Kidney epithelial cell (primary cell): ENCODE measurements around the gene CCHCR1. TPM values are rescaled to one million over a fixed set of nuclear protein-coding genes. Genes with fewer than 3 reads are reported as not detected.
A peak's percentile ranks its signal among the peaks of the same experiment; 100 is the strongest.

ENCODE experiments used
- DNase-seq: peaks from one replicate; pipeline ENCODE4 v3.0.0-alpha.2; 2010; ENCODE audit warnings: low read depth
- H3K27me3 ChIP-seq: 2 replicates; pipeline ENCODE4 v1.6.0; 2011; ENCODE audit warnings: low read length; ENCODE audit not compliant: control insufficient read depth, insufficient read depth
- H3K36me3 ChIP-seq: 2 replicates; pipeline ENCODE4 v1.5.1; 2011; ENCODE audit warnings: low read length; ENCODE audit not compliant: control insufficient read depth, insufficient read depth
- H3K4me3 ChIP-seq: 2 replicates; pipeline ENCODE4 v1.5.1; 2011; ENCODE audit warnings: low read depth, mild to moderate bottlenecking, control low read depth, low read length
- total RNA-seq: library from RNA; depleted of rRNA; stranded (reverse); fragments of >200 nt; gene quantifications from 2 replicates; pipeline ENCODE4 v1.2.3, GENCODE V29; 2015
- TF ChIP-seq, protein P1 (sequence below): IDR thresholded peaks from 2 replicates; pipeline ENCODE4 v1.5.1; 2011; ENCODE audit warnings: mild to moderate bottlenecking, moderate library complexity, low read length, control low read depth, inconsistent platforms; ENCODE audit not compliant: insufficient read depth, poor library complexity, severe bottlenecking

CCHCR1 gene
- total RNA-seq, 1 donor from 2014 or later, result 20.2 TPM

DNA sequence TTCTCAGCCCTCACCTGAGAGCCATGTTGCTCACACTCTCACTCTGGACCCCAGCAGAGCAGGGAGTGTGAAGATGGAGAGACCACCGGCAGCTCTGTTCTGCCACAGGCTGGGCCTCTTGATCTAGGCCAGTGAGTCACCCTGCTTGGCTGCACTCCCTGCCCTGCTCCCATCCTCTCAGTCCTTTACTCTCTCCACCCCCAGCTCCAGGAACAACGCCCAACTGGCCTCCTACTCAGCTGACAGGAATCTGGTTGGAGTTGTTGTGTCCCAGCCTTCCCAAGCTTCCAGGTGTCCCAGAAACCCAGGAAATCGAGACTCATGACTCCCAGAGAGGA lies 43.1 kb downstream of the CCHCR1 start, which contains the start of gene PSORS1C1:
Gene PSORS1C1 (plus strand): TSS at position 260 of the 338 bp plus-strand sequence. CDS start 14,833 bp downstream, outside the sequence.
- H3K27me3 ChIP-seq, result no peaks in the 10 kb centered on the region
- TF ChIP-seq, protein P1, sequence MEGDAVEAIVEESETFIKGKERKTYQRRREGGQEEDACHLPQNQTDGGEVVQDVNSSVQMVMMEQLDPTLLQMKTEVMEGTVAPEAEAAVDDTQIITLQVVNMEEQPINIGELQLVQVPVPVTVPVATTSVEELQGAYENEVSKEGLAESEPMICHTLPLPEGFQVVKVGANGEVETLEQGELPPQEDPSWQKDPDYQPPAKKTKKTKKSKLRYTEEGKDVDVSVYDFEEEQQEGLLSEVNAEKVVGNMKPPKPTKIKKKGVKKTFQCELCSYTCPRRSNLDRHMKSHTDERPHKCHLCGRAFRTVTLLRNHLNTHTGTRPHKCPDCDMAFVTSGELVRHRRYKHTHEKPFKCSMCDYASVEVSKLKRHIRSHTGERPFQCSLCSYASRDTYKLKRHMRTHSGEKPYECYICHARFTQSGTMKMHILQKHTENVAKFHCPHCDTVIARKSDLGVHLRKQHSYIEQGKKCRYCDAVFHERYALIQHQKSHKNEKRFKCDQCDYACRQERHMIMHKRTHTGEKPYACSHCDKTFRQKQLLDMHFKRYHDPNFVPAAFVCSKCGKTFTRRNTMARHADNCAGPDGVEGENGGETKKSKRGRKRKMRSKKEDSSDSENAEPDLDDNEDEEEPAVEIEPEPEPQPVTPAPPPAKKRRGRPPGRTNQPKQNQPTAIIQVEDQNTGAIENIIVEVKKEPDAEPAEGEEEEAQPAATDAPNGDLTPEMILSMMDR, result no peak
- no peaks in the 10 kb centered on the region for H3K36me3 ChIP-seq
- DNase-seq, result peak; percentile 90
- peak within 1 kb of the TSS; percentile 10 for H3K4me3 ChIP-seq

DNA sequence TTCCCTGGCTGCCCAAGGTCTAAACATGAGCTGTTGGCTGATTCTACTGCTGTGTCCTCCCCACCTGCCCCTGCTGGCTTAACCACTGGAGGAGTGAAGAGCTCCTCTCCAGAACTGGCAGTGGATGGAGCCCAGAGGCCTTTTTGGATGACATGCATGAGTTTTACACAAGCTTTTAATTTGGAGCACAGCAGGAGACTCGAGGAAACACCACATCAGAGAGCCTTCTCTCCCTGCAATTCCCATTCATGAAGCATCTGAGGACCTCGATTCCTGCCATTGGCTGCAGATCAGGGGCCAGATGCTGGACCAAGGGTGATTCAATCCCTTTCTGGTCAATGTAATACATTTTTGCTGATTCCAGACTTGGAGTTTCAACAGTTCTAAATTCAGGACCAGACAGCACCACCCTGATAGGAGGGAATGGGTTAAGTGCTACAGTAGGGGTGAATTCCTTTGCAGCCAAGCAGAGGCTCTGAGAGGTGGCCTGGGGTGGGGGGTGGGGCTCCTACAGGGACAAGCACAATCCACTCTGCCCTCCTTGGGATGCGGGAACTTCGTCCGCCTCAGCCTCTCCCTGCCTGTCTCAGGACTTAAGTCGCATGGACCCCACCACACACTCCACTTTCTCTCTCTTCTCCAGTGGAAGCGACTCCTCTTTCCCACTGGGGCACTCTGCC lies 43.6 kb downstream of the CCHCR1 start:
- H3K4me3 ChIP-seq, result no peak overlapping the region
- DNase-seq, result no peak
- H3K27me3 ChIP-seq, result no peaks in the 10 kb centered on the region
- TF ChIP-seq, protein P1, result no peak
- no peaks in the 10 kb centered on the region for H3K36me3 ChIP-seq

- TF ChIP-seq, protein P1, result no peak
- H3K4me3 ChIP-seq, result no peak within 1 kb of the TSS
- no peaks in the 10 kb centered on the region for H3K36me3 ChIP-seq
These were observed 45.1 kb downstream of the CCHCR1 start, which contains the start of gene C6orf15 for GRCh38 chr6:31112478-31112877. Gene C6orf15, minus strand, starts transcription at chr6:31112575. Its CDS starts 20 bp downstream, at chr6:31112555.

DNA sequence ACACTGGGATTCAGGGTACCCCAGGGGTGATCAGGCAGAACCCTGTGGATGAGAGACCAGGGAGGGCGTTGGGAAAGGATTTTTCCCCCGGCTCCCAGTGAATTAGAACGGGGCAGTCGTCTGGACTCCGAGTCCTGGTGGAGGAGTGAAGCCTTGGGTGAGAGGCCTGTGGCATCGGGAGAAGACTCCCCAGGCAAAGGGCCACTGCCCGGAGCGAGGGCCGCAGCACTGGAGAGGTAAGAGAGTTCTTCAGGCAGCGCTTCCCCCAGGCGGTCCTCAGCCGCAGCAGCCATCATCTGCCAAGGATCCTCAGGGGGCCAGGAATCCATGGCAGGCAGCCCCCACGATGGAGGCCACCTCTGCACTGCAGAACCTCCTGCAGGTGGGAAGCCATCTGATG lies 45.9 kb downstream of the CCHCR1 start:
- no peaks in the 10 kb centered on the region for H3K27me3 ChIP-seq
- TF ChIP-seq, protein P1, result no peak
- DNase-seq, result no peak

More at GRCh38 chr6:31112478-31112877, 45.1 kb downstream of the CCHCR1 start, which contains the start of gene C6orf15:
- no peaks in the 10 kb centered on the region for H3K27me3 ChIP-seq
- DNase-seq, result no peak

GRCh38 chr6:31110825-31111582 lies 46.6 kb downstream of the CCHCR1 start:
- H3K36me3 ChIP-seq, result no peaks in the 10 kb centered on the region
- no peak overlapping the region for H3K4me3 ChIP-seq
- H3K27me3 ChIP-seq, result no peaks in the 10 kb centered on the region
- TF ChIP-seq, protein P1, result no peak
- DNase-seq, result no peak

More for the DNA sequence above, 45.9 kb downstream of the CCHCR1 start:
- no peaks in the 10 kb centered on the region for H3K36me3 ChIP-seq
- no peak overlapping the region for H3K4me3 ChIP-seq
